Breast epithelium (tissue), 4 donors: ENCODE results near the gene VGLL4. TPM values are rescaled to one million over a fixed set of nuclear protein-coding genes. Genes with fewer than 3 reads are reported as not detected.

Source experiments
- DNase-seq, 2 donors: peaks; one replicate each; pipeline ENCODE4 v3.0.0-alpha.2; 2019; ENCODE audit warnings: low spot score in 2 of 2
- H3K27ac ChIP-seq, 2 donors: fragments of 200-600 bp; sonication (generic) in 1 of 2; one replicate each; pipeline ENCODE4 v1.5.1; 2016 to 2019; ENCODE audit warnings: mild to moderate bottlenecking in 1 of 2
- H3K27me3 ChIP-seq, 2 donors: fragments of 200-600 bp; sonication (generic) in 1 of 2; one replicate each; pipeline versions ENCODE4 v1.5.1 to v1.6.0; 2017 to 2019; ENCODE audit warnings: control low read depth in 1 of 2, mild to moderate bottlenecking in 1 of 2
- H3K36me3 ChIP-seq: fragments of 200-600 bp; one replicate; pipeline ENCODE4 v1.5.1; 2019
- H3K4me1 ChIP-seq, 2 donors: fragments of 200-600 bp; sonication (generic); one replicate each; pipeline ENCODE4 v1.5.1; 2016 to 2019; ENCODE audit warnings: control low read depth in 1 of 2
- H3K4me3 ChIP-seq, 3 donors: fragments of 200-600 bp; sonication (generic); 1 replicate in 2 of 3; 2 replicates in 1 of 3; pipeline ENCODE4 v1.5.1; 2016 to 2019; ENCODE audit warnings: mild to moderate bottlenecking in 3 of 3, moderate library complexity in 2 of 3
- H3K9me3 ChIP-seq, 2 donors: fragments of 200-600 bp; sonication (generic) in 1 of 2; one replicate each; pipeline ENCODE4 v1.5.1; 2016 to 2019; ENCODE audit warnings: control low read depth in 1 of 2
- POLR2A ChIP-seq: fragments of 450-650 bp; IDR thresholded peaks from one replicate; pipeline ENCODE4 v1.6.1; 2016; ENCODE audit warnings: antibody characterized with exemption, mild to moderate bottlenecking, moderate library complexity
- POLR2AphosphoS5 ChIP-seq, 3 donors: sonication (generic); formaldehyde crosslinking; IDR thresholded peaks; one replicate each; pipeline ENCODE4 v1.6.1; 2017; ENCODE audit warnings: antibody characterized with exemption in 3 of 3
- intact Hi-C: fragments of 100-400 bp; cut with DNase I; formaldehyde crosslinking; loops from one replicate; pipeline ENCODE4 v1.15.1; 2023; ENCODE audit warnings: low total_unique reads
- total RNA-seq, 3 donors: library from RNA; depleted of rRNA; stranded (reverse); fragments of >200 nt; gene quantifications; one replicate each; pipeline ENCODE4 v1.1.0, GENCODE V29; 2016
- TF ChIP-seq, protein P1 (sequence below), 3 donors: fragments of 450-650 bp; IDR thresholded peaks; one replicate each; pipeline ENCODE4 v1.5.1; 2016 to 2017; ENCODE audit warnings: antibody characterized with exemption in 3 of 3, mild to moderate bottlenecking in 3 of 3, moderate library complexity in 3 of 3

Gene VGLL4
- total RNA-seq, 3 donors from 2014 or later: 48.0 to 90.0 (median 68.5) TPM

DNA sequence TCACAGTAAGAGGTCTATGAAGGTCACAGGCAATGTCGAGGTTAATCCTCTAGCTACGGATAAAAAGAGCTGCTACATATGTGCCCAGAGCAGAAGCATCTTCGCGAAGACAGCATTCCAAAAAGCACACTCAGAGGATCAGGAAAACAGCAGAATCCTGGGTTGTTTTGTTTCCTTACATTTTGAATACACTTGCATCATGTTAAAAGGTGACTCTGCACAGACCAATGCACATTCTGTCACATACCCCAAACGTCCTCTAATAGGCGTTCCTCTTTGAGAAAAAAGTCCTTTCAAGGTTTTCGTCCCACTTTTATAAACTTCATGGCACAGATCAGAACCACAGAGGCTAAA is 52.7 kb downstream of the VGLL4 start:
- Histone ChIP-seq H3K4me1 (peaks cover 6 to 39% of the 10 kb centered on the region in 2 donors), H3K27ac (peak overlapping the region; percentile 86), H3K9me3 (no peaks in the 10 kb centered on the region), H3K36me3 (no peaks in the 10 kb centered on the region), H3K4me3 (peak overlapping the region in 2 of 3 donors; percentile 16 to 29), H3K27me3 (no peaks in the 10 kb centered on the region)
- intact Hi-C loops: no loop called here
- no peak for DNase-seq
- TF ChIP-seq, protein P1, sequence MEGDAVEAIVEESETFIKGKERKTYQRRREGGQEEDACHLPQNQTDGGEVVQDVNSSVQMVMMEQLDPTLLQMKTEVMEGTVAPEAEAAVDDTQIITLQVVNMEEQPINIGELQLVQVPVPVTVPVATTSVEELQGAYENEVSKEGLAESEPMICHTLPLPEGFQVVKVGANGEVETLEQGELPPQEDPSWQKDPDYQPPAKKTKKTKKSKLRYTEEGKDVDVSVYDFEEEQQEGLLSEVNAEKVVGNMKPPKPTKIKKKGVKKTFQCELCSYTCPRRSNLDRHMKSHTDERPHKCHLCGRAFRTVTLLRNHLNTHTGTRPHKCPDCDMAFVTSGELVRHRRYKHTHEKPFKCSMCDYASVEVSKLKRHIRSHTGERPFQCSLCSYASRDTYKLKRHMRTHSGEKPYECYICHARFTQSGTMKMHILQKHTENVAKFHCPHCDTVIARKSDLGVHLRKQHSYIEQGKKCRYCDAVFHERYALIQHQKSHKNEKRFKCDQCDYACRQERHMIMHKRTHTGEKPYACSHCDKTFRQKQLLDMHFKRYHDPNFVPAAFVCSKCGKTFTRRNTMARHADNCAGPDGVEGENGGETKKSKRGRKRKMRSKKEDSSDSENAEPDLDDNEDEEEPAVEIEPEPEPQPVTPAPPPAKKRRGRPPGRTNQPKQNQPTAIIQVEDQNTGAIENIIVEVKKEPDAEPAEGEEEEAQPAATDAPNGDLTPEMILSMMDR (IDR thresholded peaks at IDR 0.05): no peak
- no peak for TF ChIP-seq POLR2A
- no peak for TF ChIP-seq POLR2AphosphoS5 (IDR thresholded peaks at IDR 0.05)

DNA sequence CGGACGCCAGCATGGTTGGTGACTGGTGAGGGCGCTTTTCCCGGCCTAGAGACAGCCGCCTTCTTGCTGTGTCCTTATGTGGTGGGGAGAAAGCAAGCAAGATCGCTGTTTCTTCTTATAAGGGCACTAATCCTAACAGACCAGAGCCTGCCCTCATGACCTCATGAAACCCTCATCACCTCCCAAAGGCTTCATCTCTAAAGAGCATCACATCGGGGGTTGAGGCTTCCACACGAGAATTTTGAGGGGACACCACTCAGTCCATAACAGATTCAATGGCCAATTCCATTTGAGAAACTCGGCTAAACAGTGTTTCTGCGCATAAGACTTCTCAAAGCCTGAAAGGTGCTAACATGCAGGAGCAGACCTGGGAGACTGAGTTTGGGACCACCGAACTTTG is 54.0 kb downstream of the VGLL4 start:
- no peaks in the 10 kb centered on the region for H3K9me3 ChIP-seq
- no peak for DNase-seq
- TF ChIP-seq, protein P1 (IDR thresholded peaks at IDR 0.05): no peak
- TF ChIP-seq POLR2A (no peak), POLR2AphosphoS5 (IDR thresholded peaks at IDR 0.05) (no peak)
- H3K36me3 ChIP-seq: no peaks in the 10 kb centered on the region
- H3K4me1 ChIP-seq: peaks cover 6 to 46% of the 10 kb centered on the region in 2 donors
- H3K4me3 ChIP-seq: no peak overlapping the region
- intact Hi-C loops: no loop called here
- peak overlapping the region; percentile 86 for H3K27ac ChIP-seq
- no peaks in the 10 kb centered on the region for H3K27me3 ChIP-seq

DNA sequence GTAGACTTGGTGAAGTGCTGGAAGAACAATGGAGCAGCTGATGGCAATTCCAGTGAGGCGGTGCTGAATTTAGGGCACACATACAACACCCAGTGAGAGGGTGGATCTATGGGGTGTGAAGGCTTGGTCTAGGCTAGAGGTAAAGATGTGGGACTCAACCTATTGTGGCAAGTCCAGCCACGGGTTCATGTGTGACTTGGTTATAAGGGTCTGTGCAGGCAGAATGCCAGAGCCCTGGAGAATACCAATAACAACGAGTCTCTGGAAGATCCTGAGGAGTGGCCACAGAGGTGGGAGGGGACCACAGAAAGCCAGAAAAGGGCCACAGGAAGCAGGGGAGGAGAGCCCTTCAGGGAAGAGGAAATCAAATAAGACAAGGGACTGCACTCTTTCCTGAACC is 55.0 kb downstream of the VGLL4 start:
- Histone ChIP-seq H3K4me1 (peaks cover 6 to 43% of the 10 kb centered on the region in 2 donors), H3K9me3 (no peaks in the 10 kb centered on the region), H3K27ac (peak overlapping the region; percentile 86), H3K4me3 (no peak overlapping the region), H3K36me3 (no peaks in the 10 kb centered on the region), H3K27me3 (no peaks in the 10 kb centered on the region)
- intact Hi-C loops: no loop called here
- DNase-seq: no peak
- TF ChIP-seq POLR2AphosphoS5 (IDR thresholded peaks at IDR 0.05) (no peak), POLR2A (no peak)
- TF ChIP-seq, protein P1 (IDR thresholded peaks at IDR 0.05): no peak

DNA sequence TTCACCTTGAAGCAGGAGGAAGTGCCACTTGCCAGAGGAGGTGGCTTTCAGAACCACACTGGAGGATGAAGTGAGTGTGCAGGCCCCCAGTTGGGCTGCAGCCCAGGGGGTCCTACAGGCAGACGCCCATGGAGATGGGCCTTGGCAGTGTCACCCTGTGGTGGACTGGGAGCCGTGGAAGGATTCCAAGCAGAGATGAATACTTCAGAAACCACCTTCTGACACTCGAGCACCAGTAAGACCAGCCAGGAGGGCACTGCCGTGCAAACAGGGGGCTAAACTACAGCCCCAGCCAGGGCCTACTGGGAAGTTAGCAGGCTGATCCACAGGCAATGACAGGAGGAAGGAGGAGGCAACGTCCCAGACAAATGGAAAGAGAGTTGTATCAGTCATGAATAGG is 55.4 kb downstream of the VGLL4 start:
- Histone ChIP-seq H3K27ac (peak overlapping the region; percentile 86), H3K4me3 (no peak overlapping the region), H3K4me1 (peaks cover 6 to 39% of the 10 kb centered on the region in 2 donors), H3K36me3 (no peaks in the 10 kb centered on the region), H3K9me3 (no peaks in the 10 kb centered on the region), H3K27me3 (no peaks in the 10 kb centered on the region)
- TF ChIP-seq, protein P1 (IDR thresholded peaks at IDR 0.05): no peak
- no peak for TF ChIP-seq POLR2AphosphoS5 (IDR thresholded peaks at IDR 0.05)
- no peak for TF ChIP-seq POLR2A
- DNase-seq: no peak
- intact Hi-C loops: no loop called here

DNA sequence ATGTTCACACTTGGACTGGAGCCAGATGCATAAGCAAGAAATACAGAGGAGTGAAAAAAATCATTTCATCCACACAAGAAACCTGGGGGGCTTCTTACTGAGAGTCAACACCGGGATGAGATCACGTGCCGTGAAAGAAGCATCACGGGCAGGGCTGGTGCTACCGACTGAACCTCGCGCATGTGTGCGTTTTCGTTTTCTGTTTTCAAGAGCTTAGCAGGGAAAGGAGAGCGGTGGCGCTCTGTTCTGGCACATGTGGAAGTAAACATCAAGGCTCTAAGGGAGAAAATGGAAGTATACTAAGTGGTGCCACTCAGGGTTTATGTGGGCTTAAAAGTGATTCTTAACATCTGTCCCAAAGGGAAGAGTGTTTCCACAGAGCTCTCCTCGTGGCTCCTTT is 55.9 kb downstream of the VGLL4 start:
- intact Hi-C loops: no loop called here
- TF ChIP-seq POLR2AphosphoS5 (IDR thresholded peaks at IDR 0.05) (no peak), POLR2A (no peak)
- TF ChIP-seq, protein P1 (IDR thresholded peaks at IDR 0.05): no peak
- Histone ChIP-seq H3K9me3 (no peaks in the 10 kb centered on the region), H3K36me3 (no peaks in the 10 kb centered on the region), H3K4me1 (peaks cover 6 to 34% of the 10 kb centered on the region in 2 donors), H3K27ac (peak overlapping the region; percentile 86), H3K4me3 (no peak overlapping the region), H3K27me3 (no peaks in the 10 kb centered on the region)
- DNase-seq: no peak
